GM12878 (cell line): ENCODE results near the gene TP53RK. TPM values are rescaled to one million over a fixed set of nuclear protein-coding genes. Genes with fewer than 3 reads are reported as not detected.

ENCODE experiments used
- ATAC-seq: fragments of 200-7000 bp; cut with Tn5 transposase; 3 replicates; pipeline ENCODE4 v1.9.1; 2020; ENCODE audit warnings: mild to moderate bottlenecking, moderate library complexity
- BruUV-seq: library from RNA; stranded (reverse); fragments of 400-500 nt; replicated peaks from 2 replicates; lab custom pipeline; 2021; lab: Mats Ljungman, UMichigan
- CTCF ChIA-PET: fragments of 300-600 bp; sonication (Branson Sonifier 250); formaldehyde crosslinking; extraction: SDS; loops from one replicate; lab custom pipeline; 2021; ENCODE audit warnings: inconsistent platforms; lab: Yijun Ruan, JAX
- POLR2A ChIA-PET: fragments of 350-600 bp; formaldehyde crosslinking; extraction: SDS; loops from one replicate; lab custom pipeline; 2021; ENCODE audit warnings: inconsistent platforms; lab: Charles Lee
- RAD21 ChIA-PET: fragments of 300-600 bp; sonication (Branson Sonifier 250); formaldehyde crosslinking; loops from one replicate; lab custom pipeline; 2023; ENCODE audit warnings: antibody characterized with exemption; ENCODE audit not compliant: unreplicated experiment; lab: Charles Lee
- SMC1A ChIA-PET: fragments of 300-600 bp; sonication (Branson Sonifier 250); formaldehyde crosslinking; loops from one replicate; lab custom pipeline; 2023; ENCODE audit not compliant: unreplicated experiment, uncharacterized antibody; lab: Charles Lee
- DNase-seq: peaks from one replicate; pipeline ENCODE4 v3.0.0-alpha.2; 2011; ENCODE audit warnings: low read depth, low spot score
- FAIRE-seq: peaks from 3 replicates; lab custom pipeline; 2011; peaks lifted over from hg19 to GRCh38; lab: Jason Lieb, UNC
- H2AFZ ChIP-seq: 2 replicates; pipeline ENCODE4 v1.6.0; 2011; ENCODE audit warnings: low read depth, low read length, control low read depth; ENCODE audit not compliant: control insufficient read depth
- H3K27ac ChIP-seq: 2 replicates; pipeline ENCODE4 v1.5.1; 2011; ENCODE audit warnings: control low read depth; ENCODE audit not compliant: control insufficient read depth, insufficient read depth
- H3K27me3 ChIP-seq, 2 experiments: replicated peaks in 1 of 2; 2 replicates each; pipeline versions ENCODE4 v1.6.0 to v1.6.1; 2011; ENCODE audit warnings: low read length in 1 of 2; ENCODE audit not compliant: control insufficient read depth in 2 of 2, insufficient read depth in 2 of 2
- H3K36me3 ChIP-seq, 2 experiments: 2 replicates each; pipeline ENCODE4 v1.5.1; 2011; ENCODE audit warnings: low read length in 1 of 2; ENCODE audit not compliant: control insufficient read depth in 2 of 2, insufficient read depth in 2 of 2
- H3K4me1 ChIP-seq: 2 replicates; pipeline ENCODE4 v1.6.1; 2011; ENCODE audit warnings: mild to moderate bottlenecking, low read length, moderate library complexity, mixed read lengths; ENCODE audit not compliant: control insufficient read depth, insufficient read depth
- H3K4me2 ChIP-seq: 2 replicates; pipeline ENCODE4 v1.6.0; 2011; ENCODE audit warnings: control low read depth; ENCODE audit not compliant: control insufficient read depth, insufficient read depth
- H3K4me3 ChIP-seq: fragments of 200-600 bp; sonication (generic); 2 replicates; pipeline ENCODE4 v1.5.1; 2016
- H3K79me2 ChIP-seq: 2 replicates; pipeline ENCODE4 v1.6.0; 2011; ENCODE audit warnings: low read length; ENCODE audit not compliant: control insufficient read depth, insufficient read depth
- H3K9ac ChIP-seq: 2 replicates; pipeline ENCODE4 v1.8.0; 2011; ENCODE audit warnings: low read length, control low read depth, mixed read lengths; ENCODE audit not compliant: control insufficient read depth, insufficient read depth
- H3K9me3 ChIP-seq: replicated peaks from 3 replicates; pipeline ENCODE4 v1.5.1; 2011; ENCODE audit warnings: mild to moderate bottlenecking, low read length; ENCODE audit not compliant: control insufficient read depth, insufficient read depth
- H4K20me1 ChIP-seq: 2 replicates; pipeline ENCODE4 v1.6.0; 2011; ENCODE audit not compliant: control insufficient read depth, insufficient read depth
- ETV6 ChIP-seq, 2 experiments: fragments of 450-650 bp in 1 of 2; IDR thresholded peaks in 1 of 2; conservative IDR thresholded peaks in 1 of 2; 2 replicates each; pipeline ENCODE4 v1.6.1; 2014; ENCODE audit warnings: antibody characterized with exemption in 1 of 2, borderline replicate concordance in 1 of 2, low read depth in 1 of 2, mild to moderate bottlenecking in 1 of 2, moderate library complexity in 1 of 2
- MYC ChIP-seq: IDR thresholded peaks from 2 replicates; pipeline ENCODE4 v1.6.1; 2011; ENCODE audit warnings: mild to moderate bottlenecking, low read length, moderate library complexity, inconsistent platforms; ENCODE audit not compliant: insufficient read depth, insufficient replicate concordance, insufficient read length, severe bottlenecking
- WGBS: methylation state at CpG from one replicate; pipeline ENCODE4 v1.1.6; 2016; ENCODE audit warnings: low lambda C conversion rate; ENCODE audit not compliant: insufficient replicate concordance, insufficient coverage; ENCODE audit errors: missing lambda C conversion rate; 5-methylcytosine and 5-hydroxymethylcytosine counted together
- in situ Hi-C: fragments of 300-500 bp; cut with MboI; formaldehyde crosslinking; loops from 9 replicates; pipeline ENCODE4 v1.14.3; 2018; ENCODE audit warnings: mixed read lengths
- intact Hi-C: fragments of 100-400 bp; cut with micrococcal nuclease; formaldehyde crosslinking; loops from one replicate; pipeline ENCODE4 v1.14.2; 2022; ENCODE audit not compliant: unreplicated experiment
- polyA plus RNA-seq, 11 experiments: library from polyadenylated mRNA; depleted of rRNA in 4 of 11; unstranded in 6 of 11; stranded (reverse) in 5 of 11; fragments of >200 nt; fragmentation: Nextera tagmentation in 4 of 11; fragmentation: Illumina TruSeq in 1 of 11; extraction: Ambion mirVana in 4 of 11; extraction: Trizol in 1 of 11; gene quantifications; 1 replicate in 1 of 11; 2 replicates in 10 of 11; pipeline versions ENCODE4 v1.2.1 to v1.2.3, GENCODE V29; 2011 to 2016; ENCODE audit warnings: inconsistent platforms in 2 of 11, missing spikeins in 2 of 11, low read depth in 1 of 11
- total RNA-seq, 4 experiments: library from RNA; depleted of rRNA in 3 of 4; stranded (reverse); fragments of >200 nt in 3 of 4; fragmentation: Illumina TruSeq in 1 of 4; extraction: Trizol in 1 of 4; gene quantifications; 2 replicates each; pipeline versions ENCODE4 v1.2.1 to v1.2.3, GENCODE V29; 2013 to 2021

The TP53RK gene
- total and polyA plus RNA-seq, 10 of the 15 experiments (the other 5 are each of a cell fraction or from before 2014, with no cell fraction given), result 3.8 to 23.1 (median 16.1) TPM

- Histone ChIP-seq H3K4me2 (no peak overlapping the region), H3K79me2 (peaks cover 25% of the 10 kb centered on the region), H4K20me1 (peaks cover 6% of the 10 kb centered on the region; the same call in 1 of the 2 replicates), H3K9me3 (no peaks in the 10 kb centered on the region), H3K9ac (no peak overlapping the region), H3K4me1 (peaks cover 13% of the 10 kb centered on the region), H2AFZ (no peak overlapping the region), H3K27me3 (no peaks in the 10 kb centered on the region), H3K27ac (no peak overlapping the region), H3K4me3 (no peak overlapping the region), H3K36me3 (peaks cover 0 to 11% of the 10 kb centered on the region in 2 experiments; a peak in 1 of 4 replicates)
- in situ Hi-C loops, result loop anchor here (5.0 to 10.0 kb wide), 2 partner anchors 128 to 161 kb away; partner anchors contain the start of gene OCSTAMP
- 61% methylated on average over 12 of the region's 12 CpGs for WGBS
- ATAC-seq (no peak), DNase-seq (no peak), FAIRE-seq (no peak)
- SMC1A ChIA-PET, result interaction anchor here (0.9 to 5.3 kb wide), 7 partner anchors 11 to 161 kb away, joined by 3 to 43 read pairs (median 7); partner anchors contain the start of gene OCSTAMP
- TF ChIP-seq MYC (no peak), ETV6 (conservative IDR thresholded peaks at IDR 0.05 in 1 of 2, IDR thresholded peaks at IDR 0.05 in 1 of 2; ENCODE audit: borderline replicate concordance in 1 of 2, low read depth in 1 of 2) (peak in 1 of 2 experiments; percentile 53; a peak in 1 of 4 replicates)
- RAD21 ChIA-PET, result interaction anchor here (1.7 to 4.0 kb wide), 3 partner anchors 130 to 161 kb away, joined by 4 to 19 read pairs (median 9); no protein-coding TSS in a partner anchor
- no TSS peak for BruUV-seq
- CTCF ChIA-PET, result interaction anchor here (1.2 to 11.6 kb wide), 11 partner anchors 11 to 162 kb away, joined by 3 to 114 read pairs (median 4); no protein-coding TSS in a partner anchor
- intact Hi-C loops, result loop anchor here (5.0 kb wide), 1 partner anchor 141 kb away; no protein-coding TSS in a partner anchor
- POLR2A ChIA-PET, result no interaction called here
Measured at GRCh38 chr20:46683011-46683667, 6.1 kb downstream of the TP53RK start.
